ENCODE measurements around the gene LHFPL4. TPM values are rescaled to one million over a fixed set of nuclear protein-coding genes. Genes with fewer than 3 reads are reported as not detected.
A peak's percentile ranks its signal among the peaks of the same experiment; 100 is the strongest.

The LHFPL4 gene
- total and polyA plus RNA-seq, 2 of the 8 experiments (the other 6 are each of a cell fraction or from before 2014, with no cell fraction given): 5.0 to 16.9 TPM

DNA sequence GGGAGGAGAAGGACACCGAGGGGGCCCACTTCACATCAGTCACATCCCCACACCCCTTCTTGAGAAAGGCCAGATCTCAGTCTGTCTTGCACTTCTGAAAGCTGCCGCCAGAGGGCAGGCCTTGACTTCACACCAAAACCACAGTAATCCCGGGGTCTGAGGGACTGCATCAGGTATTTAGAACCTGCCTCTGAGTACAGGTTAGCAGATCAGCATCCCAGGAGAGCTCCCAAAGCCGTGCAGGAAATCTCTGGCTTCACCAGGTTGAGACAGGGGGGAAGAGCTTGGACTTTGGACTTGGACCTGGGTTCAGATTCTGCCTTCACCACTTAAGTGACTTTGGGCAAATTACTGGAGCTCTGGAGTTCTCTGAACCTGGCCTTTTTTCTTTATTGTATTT lies 50.3 kb downstream of the LHFPL4 start:
- no peaks in the 10 kb centered on the region for H3K9me3 ChIP-seq (ENCODE audit: insufficient read depth in 2 of 2, low read depth in 1 of 2, low read length in 1 of 2)
- H3K27me3 ChIP-seq (replicated peaks in 1 of 4; ENCODE audit: control insufficient read depth in 3 of 4, extremely low read depth in 1 of 4, insufficient read depth in 3 of 4, low read length in 3 of 4): peaks cover 0 to 10% (median 5%) of the 10 kb centered on the region in 4 experiments; a peak in 4 of 7 replicates
- no peak overlapping the region for H2AFZ ChIP-seq (ENCODE audit: low read length)
- H3K4me2 ChIP-seq (ENCODE audit: insufficient read depth in 1 of 2, low read depth in 2 of 2, low read length in 2 of 2): no peak overlapping the region
- peak; percentile 83 to 97 for DNase-seq (ENCODE audit: low read depth in 1 of 2, low spot score in 2 of 2)
- H4K91ac ChIP-seq (replicated peaks; ENCODE audit: insufficient read length, low read length): no peak overlapping the region
- WGBS, 2 experiments (ENCODE audit: extremely low coverage in 1 of 2, insufficient coverage in 1 of 2, insufficient read length in 1 of 2, insufficient replicate concordance in 2 of 2, low coverage in 1 of 2, low lambda C conversion rate in 2 of 2, missing lambda C conversion rate in 1 of 2): 26% methylated on average over 4 of the region's 4 CpGs; no CpG with 5 or more reads in 1 of the 2 experiments
- H4K5ac ChIP-seq (ENCODE audit: insufficient read length, low read depth, low read length): no peak overlapping the region
- no peak overlapping the region for H3K23ac ChIP-seq (ENCODE audit: insufficient read length)
- POLR2A ChIA-PET (ENCODE audit: partially characterized antibody): interaction anchor here (1.2 to 1.6 kb wide), 3 partner anchors 87 to 289 kb away, joined by 3 to 6 read pairs (median 5); partner anchors contain the start of genes ARPC4, SETD5 and TADA3
- H3K79me1 ChIP-seq (ENCODE audit: low read depth, low read length): no peaks in the 10 kb centered on the region
- H3K23me2 ChIP-seq (ENCODE audit: low read depth, low read length): peaks cover 8% of the 10 kb centered on the region; the same call in 1 of the 2 replicates
- TF ChIP-seq JUND (IDR thresholded peaks at IDR 0.05; ENCODE audit: low read length): 0 out of 2 replicates have a peak, but pooled peaks have one; percentile 7
- TF ChIP-seq SIN3A (conservative IDR thresholded peaks at IDR 0.05 in 1 of 2, IDR thresholded peaks at IDR 0.05 in 1 of 2; ENCODE audit: low read depth in 1 of 2, low read length in 2 of 2): 0 out of 4 replicates have a peak, but pooled peaks of 1 of the 2 experiments have one; percentile 32
- TF ChIP-seq TAF7 (optimal IDR thresholded peaks at IDR 0.05; ENCODE audit: borderline replicate concordance, low read depth, low read length): no peak
- TF ChIP-seq SP1 (IDR thresholded peaks at IDR 0.05; ENCODE audit: low read depth, low read length): no peak
- TF ChIP-seq TEAD4 (IDR thresholded peaks at IDR 0.05; ENCODE audit: low read depth, low read length): peak; percentile 41; the same call in 1 of the 2 replicates
- TF ChIP-seq CTCF (IDR thresholded peaks at IDR 0.05; ENCODE audit: control extremely low read depth in 1 of 3, insufficient read depth in 1 of 3, low read depth in 1 of 3, low read length in 3 of 3): peak in 2 of 3 experiments; percentile 91 to 96; a peak in 3 of 4 replicates
- peak; percentile 97 to 99 for TF ChIP-seq RAD21 (IDR thresholded peaks at IDR 0.05 in 1 of 2, conservative IDR thresholded peaks at IDR 0.05 in 1 of 2; ENCODE audit: low read depth in 2 of 2, low read length in 2 of 2)
- H3K4ac ChIP-seq (replicated peaks; ENCODE audit: insufficient read length, low read depth, low read length): no peak overlapping the region
- no peak overlapping the region for H3K4me3 ChIP-seq (ENCODE audit: extremely low read depth in 1 of 4, insufficient read depth in 2 of 4, low read depth in 3 of 4, low read length in 4 of 4)
- H3K27ac ChIP-seq (ENCODE audit: low read depth, low read length): no peak overlapping the region
- CTCF ChIA-PET (ENCODE audit: partially characterized antibody): interaction anchor here (0.5 to 6.7 kb wide), 49 partner anchors 8 to 532 kb away, joined by 3 to 109 read pairs (median 4); partner anchors contain the start of genes BRPF1, LHFPL4, MTMR14 and OGG1
- H3K79me2 ChIP-seq (ENCODE audit: control insufficient read depth in 1 of 2, insufficient read depth in 2 of 2, low read length in 2 of 2): no peaks in the 10 kb centered on the region
- FAIRE-seq: peak; percentile 93
- H3K56ac ChIP-seq (replicated peaks; ENCODE audit: insufficient read length, low read depth, low read length): no peak overlapping the region
- no peaks in the 10 kb centered on the region for H3K36me3 ChIP-seq (ENCODE audit: control insufficient read depth in 2 of 4, insufficient read depth in 4 of 4, low read length in 3 of 4)
- H3K9ac ChIP-seq (replicated peaks in 1 of 4; ENCODE audit: extremely low read depth in 1 of 4, low read depth in 3 of 4, low read length in 3 of 4): no peak overlapping the region
- no peak overlapping the region for H2BK12ac ChIP-seq (ENCODE audit: low read depth, low read length)
- H2BK15ac ChIP-seq (ENCODE audit: low read length): no peak overlapping the region
- peaks cover 0 to 2% of the 10 kb centered on the region in 2 experiments for H4K20me1 ChIP-seq (replicated peaks in 1 of 2; ENCODE audit: control insufficient read depth in 1 of 2, insufficient read depth in 2 of 2, low read length in 2 of 2)
- H2BK120ac ChIP-seq (replicated peaks; ENCODE audit: low read depth, low read length): no peak overlapping the region
- H3K14ac ChIP-seq (ENCODE audit: insufficient read length): no peak overlapping the region
- no peak overlapping the region for H4K8ac ChIP-seq (ENCODE audit: extremely low read depth, insufficient read depth, low read length)
- peaks cover 0 to 6% (median 3%) of the 10 kb centered on the region in 4 experiments; a peak in 4 of 7 replicates for H3K4me1 ChIP-seq (replicated peaks in 1 of 4; ENCODE audit: control insufficient read depth in 3 of 4, insufficient read depth in 4 of 4, low read length in 3 of 4)
- no peak overlapping the region for H3K18ac ChIP-seq (ENCODE audit: extremely low read depth, low read length)
- H2BK5ac ChIP-seq (ENCODE audit: low read depth, low read length): no peak overlapping the region
- no peak overlapping the region for H2BK20ac ChIP-seq (ENCODE audit: low read length)
- no peak overlapping the region for H2AK5ac ChIP-seq (ENCODE audit: low read depth, low read length)

Data from H1 (cell line).